Measurements from ENCODE around the gene OGFR. TPM values are rescaled to one million over a fixed set of nuclear protein-coding genes. Genes with fewer than 3 reads are reported as not detected.
A peak's percentile ranks its signal among the peaks of the same experiment; 100 is the strongest.
"Not testable (repeated sequence)": the region's sequence is repeated elsewhere in the genome, so short reads cannot be mapped to it uniquely, and the experiment has no call there.

OGFR gene
- total RNA-seq, 6 experiments from 2014 or later = 40.7 to 48.1 (median 47.0) TPM

- WGBS (ENCODE audit: insufficient coverage, low coverage, low lambda C conversion rate, missing lambda C conversion rate) = 89% methylated on average over 18 of the region's 22 CpGs
- ATAC-seq (no peak), DNase-seq (no peak)
- H3K9me3 ChIP-seq = no peaks in the 10 kb centered on the region
- H3K4me1 ChIP-seq = no peaks in the 10 kb centered on the region
- no peaks in the 10 kb centered on the region for H3K36me3 ChIP-seq
- H3K4me3 ChIP-seq = no peak overlapping the region
- H3K27ac ChIP-seq = no peak overlapping the region
- no peak for TF ChIP-seq POLR2A (IDR thresholded peaks at IDR 0.05)
- TF ChIP-seq CTCF (IDR thresholded peaks at IDR 0.05) = no peak
- no peaks in the 10 kb centered on the region for H3K27me3 ChIP-seq
- intact Hi-C loops (cut with DNase I) = no loop called here
Observed at GRCh38 chr20:62850333-62850974, 45.8 kb downstream of the OGFR start.

DNA sequence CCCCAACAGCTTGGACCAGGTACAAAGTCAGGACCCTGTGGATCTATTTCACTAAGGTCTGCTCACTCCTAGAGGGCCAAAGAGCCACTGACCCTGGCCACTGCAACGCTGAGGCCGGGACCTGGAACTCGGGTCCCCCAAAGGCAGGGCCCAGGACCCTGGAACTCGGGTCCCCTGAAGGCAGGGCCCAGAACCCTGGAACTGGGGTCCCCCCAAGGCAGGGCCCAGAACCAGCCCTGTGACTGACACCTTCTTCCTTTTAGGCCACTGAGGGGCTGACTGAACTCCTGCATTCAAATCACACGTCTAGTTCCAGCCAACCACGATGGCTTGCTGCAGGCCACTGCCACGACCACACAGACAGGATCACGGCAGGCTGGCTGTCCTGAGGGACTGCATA, 47.6 kb downstream of the OGFR start:
- DNase-seq (no peak), ATAC-seq (peak in 1 of 4 donors; percentile 18)
- Histone ChIP-seq H3K4me3 (no peak overlapping the region), H3K36me3 (peaks cover 0 to 3% (median 0%) of the 10 kb centered on the region in 4 donors), H3K27me3 (no peaks in the 10 kb centered on the region), H3K9me3 (no peaks in the 10 kb centered on the region), H3K4me1 (no peaks in the 10 kb centered on the region), H3K27ac (no peak overlapping the region)
- TF ChIP-seq CTCF (IDR thresholded peaks at IDR 0.05) = no peak
- TF ChIP-seq POLR2A (IDR thresholded peaks at IDR 0.05) = no peak
- intact Hi-C loops (cut with DNase I) = no loop called here
- WGBS (ENCODE audit: insufficient coverage, low coverage, low lambda C conversion rate, missing lambda C conversion rate) = no CpG with 5 or more reads among the region's 8 CpGs

- WGBS (ENCODE audit: insufficient coverage, low coverage, low lambda C conversion rate, missing lambda C conversion rate) = 86% methylated on average over 4 of the region's 12 CpGs
- Histone ChIP-seq H3K4me1 (no peaks in the 10 kb centered on the region), H3K27ac (no peak overlapping the region), H3K9me3 (no peaks in the 10 kb centered on the region), H3K36me3 (peaks cover 0 to 5% (median 0%) of the 10 kb centered on the region in 4 donors), H3K27me3 (no peaks in the 10 kb centered on the region), H3K4me3 (no peak overlapping the region)
- intact Hi-C loops (cut with DNase I) = no loop called here
- DNase-seq (no peak), ATAC-seq (no peak)
- TF ChIP-seq CTCF (IDR thresholded peaks at IDR 0.05) (no peak), POLR2A (IDR thresholded peaks at IDR 0.05) (no peak)
Observed at GRCh38 chr20:62852841-62853240, 48.2 kb downstream of the OGFR start.

DNA sequence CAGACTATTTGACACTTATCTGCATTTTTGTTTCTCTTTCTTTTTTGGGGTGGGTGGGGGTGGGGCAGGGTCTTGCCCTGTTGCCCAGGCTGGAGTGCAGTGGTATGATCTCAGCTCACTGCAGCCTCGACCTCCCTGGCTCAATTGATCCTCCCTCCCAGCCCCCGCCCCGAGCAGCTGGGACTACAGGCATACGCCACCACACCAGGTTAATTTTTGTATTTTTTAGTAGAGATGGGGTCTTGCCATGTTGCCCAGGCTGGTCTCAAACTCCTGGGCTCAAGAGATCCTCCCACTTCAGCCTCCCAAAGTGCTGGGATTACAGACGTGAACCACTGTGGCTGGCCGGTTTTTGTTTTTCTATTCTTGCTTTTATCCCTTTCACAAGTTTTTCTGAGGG, 48.7 kb downstream of the OGFR start:
- DNase-seq; H3K9me3 ChIP-seq; H3K27ac ChIP-seq; H3K27me3 ChIP-seq; ATAC-seq; H3K4me1 ChIP-seq; intact Hi-C loops (cut with DNase I); H3K4me3 ChIP-seq; H3K36me3 ChIP-seq: not testable (repeated sequence)
- WGBS (ENCODE audit: insufficient coverage, low coverage, low lambda C conversion rate, missing lambda C conversion rate) = 87% methylated on average over 5 of the region's 6 CpGs

DNA sequence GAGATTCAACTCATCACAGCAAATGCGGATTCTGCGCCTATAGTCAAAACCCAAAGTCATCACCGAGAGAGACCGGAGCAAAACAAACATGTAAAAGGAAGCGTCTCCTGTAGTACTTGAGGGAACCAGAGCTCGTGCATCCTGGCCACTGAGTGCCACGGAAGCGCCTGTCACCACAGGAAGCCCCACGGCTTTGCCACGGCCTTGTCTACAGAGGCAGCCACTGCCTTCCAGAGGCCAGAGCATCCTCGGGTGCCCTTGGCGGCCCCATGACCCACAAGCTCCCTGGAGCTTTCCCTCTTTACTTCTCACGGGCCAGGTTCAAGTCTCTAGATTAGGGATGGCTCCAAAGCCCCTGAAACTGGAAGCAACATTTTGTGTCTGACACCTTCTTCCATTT, 49.5 kb downstream of the OGFR start:
- no peaks in the 10 kb centered on the region for H3K4me1 ChIP-seq
- ATAC-seq = no peak
- no peaks in the 10 kb centered on the region for H3K9me3 ChIP-seq
- H3K27me3 ChIP-seq = no peaks in the 10 kb centered on the region
- intact Hi-C loops (cut with DNase I) = no loop called here
- peaks cover 0 to 5% (median 0%) of the 10 kb centered on the region in 4 donors for H3K36me3 ChIP-seq
- no peak for DNase-seq
- WGBS (ENCODE audit: insufficient coverage, low coverage, low lambda C conversion rate, missing lambda C conversion rate) = 99% methylated on average over 8 of the region's 13 CpGs
- no peak overlapping the region for H3K27ac ChIP-seq
- TF ChIP-seq CTCF (IDR thresholded peaks at IDR 0.05) = no peak
- no peak for TF ChIP-seq POLR2A (IDR thresholded peaks at IDR 0.05)
- no peak overlapping the region for H3K4me3 ChIP-seq
